ENCODE measurements around the gene TMPRSS7.
A peak's percentile ranks its signal among the peaks of the same experiment; 100 is the strongest.

Gene TMPRSS7, protein sequence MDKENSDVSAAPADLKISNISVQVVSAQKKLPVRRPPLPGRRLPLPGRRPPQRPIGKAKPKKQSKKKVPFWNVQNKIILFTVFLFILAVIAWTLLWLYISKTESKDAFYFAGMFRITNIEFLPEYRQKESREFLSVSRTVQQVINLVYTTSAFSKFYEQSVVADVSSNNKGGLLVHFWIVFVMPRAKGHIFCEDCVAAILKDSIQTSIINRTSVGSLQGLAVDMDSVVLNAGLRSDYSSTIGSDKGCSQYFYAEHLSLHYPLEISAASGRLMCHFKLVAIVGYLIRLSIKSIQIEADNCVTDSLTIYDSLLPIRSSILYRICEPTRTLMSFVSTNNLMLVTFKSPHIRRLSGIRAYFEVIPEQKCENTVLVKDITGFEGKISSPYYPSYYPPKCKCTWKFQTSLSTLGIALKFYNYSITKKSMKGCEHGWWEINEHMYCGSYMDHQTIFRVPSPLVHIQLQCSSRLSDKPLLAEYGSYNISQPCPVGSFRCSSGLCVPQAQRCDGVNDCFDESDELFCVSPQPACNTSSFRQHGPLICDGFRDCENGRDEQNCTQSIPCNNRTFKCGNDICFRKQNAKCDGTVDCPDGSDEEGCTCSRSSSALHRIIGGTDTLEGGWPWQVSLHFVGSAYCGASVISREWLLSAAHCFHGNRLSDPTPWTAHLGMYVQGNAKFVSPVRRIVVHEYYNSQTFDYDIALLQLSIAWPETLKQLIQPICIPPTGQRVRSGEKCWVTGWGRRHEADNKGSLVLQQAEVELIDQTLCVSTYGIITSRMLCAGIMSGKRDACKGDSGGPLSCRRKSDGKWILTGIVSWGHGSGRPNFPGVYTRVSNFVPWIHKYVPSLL

DNA sequence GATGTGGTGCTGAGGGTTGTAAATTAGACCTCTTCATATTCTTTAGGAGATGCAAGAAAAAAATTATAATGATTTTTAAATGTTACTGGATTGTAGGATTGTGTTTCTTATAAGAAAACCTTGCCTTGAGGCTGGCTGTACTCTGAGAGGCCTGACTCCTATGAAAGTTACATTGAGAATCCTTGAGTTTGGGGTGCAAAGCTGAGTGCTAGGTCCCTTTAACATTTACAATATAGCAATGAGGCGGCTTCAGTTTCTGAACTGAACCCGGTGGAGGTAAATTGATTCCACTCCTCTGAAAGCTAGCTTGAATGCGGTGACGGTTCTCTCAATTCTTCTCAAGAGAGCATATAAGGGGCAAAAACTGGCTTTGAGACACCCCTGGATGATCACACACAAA lies at the start of gene TMPRSS7:
Gene TMPRSS7, plus strand, starts transcription at position 301 of the 400 bp plus-strand sequence. CDS start 110 bp downstream, outside the sequence.
- H3K36me3 ChIP-seq (ENCODE audit: control insufficient read depth in 1 of 2, insufficient read depth in 2 of 2, low read length in 2 of 2): no peaks in the 10 kb centered on the region
- H3K27me3 ChIP-seq (ENCODE audit: control insufficient read depth in 1 of 2, insufficient read depth in 2 of 2, low read length in 2 of 2): no peaks in the 10 kb centered on the region
- no peak within 1 kb of the TSS for H3K4me3 ChIP-seq (ENCODE audit: low read depth in 1 of 2, low read length in 2 of 2)
- no peak within 1 kb of the TSS for H3K27ac ChIP-seq (ENCODE audit: low read depth, low read length)
- H3K9ac ChIP-seq (ENCODE audit: low read depth in 1 of 2, low read length in 2 of 2): no peak within 1 kb of the TSS
- H3K4me1 ChIP-seq (ENCODE audit: control insufficient read depth in 1 of 2, insufficient read depth in 2 of 2, low read length in 2 of 2): no peaks in the 10 kb centered on the region
- H3K9me3 ChIP-seq (ENCODE audit: control insufficient read depth in 1 of 2, low read length in 2 of 2): no peaks in the 10 kb centered on the region

DNA sequence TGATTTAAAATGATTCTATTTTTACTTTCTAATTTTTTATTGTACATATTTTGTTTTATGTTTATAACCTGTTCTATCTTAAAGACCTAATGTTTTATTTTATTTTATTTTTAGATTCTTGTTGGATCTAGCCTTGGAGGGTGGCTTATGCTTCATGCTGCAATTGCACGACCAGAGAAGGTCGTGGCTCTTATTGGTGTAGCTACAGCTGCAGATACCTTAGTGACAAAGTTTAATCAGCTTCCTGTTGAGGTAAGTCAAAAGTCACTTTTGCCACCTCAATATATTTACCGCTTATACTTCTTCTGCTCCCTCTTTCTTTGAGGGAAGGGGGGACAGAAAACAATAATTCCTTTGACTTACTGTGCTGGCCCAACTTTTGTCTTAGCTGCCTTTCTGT lies 47.7 kb upstream of the TMPRSS7 start:
- Histone ChIP-seq H3K27me3 (ENCODE audit: control insufficient read depth in 1 of 2, insufficient read depth in 2 of 2, low read length in 2 of 2) (no peaks in the 10 kb centered on the region), H3K27ac (ENCODE audit: low read depth, low read length) (no peak overlapping the region), H3K9ac (ENCODE audit: low read depth in 1 of 2, low read length in 2 of 2) (no peak overlapping the region), H3K36me3 (ENCODE audit: control insufficient read depth in 1 of 2, insufficient read depth in 2 of 2, low read length in 2 of 2) (peaks cover 9 to 24% of the 10 kb centered on the region in 2 donors), H3K9me3 (ENCODE audit: control insufficient read depth in 1 of 2, low read length in 2 of 2) (no peaks in the 10 kb centered on the region), H3K4me3 (ENCODE audit: low read depth in 1 of 2, low read length in 2 of 2) (no peak overlapping the region), H3K4me1 (ENCODE audit: control insufficient read depth in 1 of 2, insufficient read depth in 2 of 2, low read length in 2 of 2) (peaks cover 0 to 2% of the 10 kb centered on the region in 2 donors)

DNA sequence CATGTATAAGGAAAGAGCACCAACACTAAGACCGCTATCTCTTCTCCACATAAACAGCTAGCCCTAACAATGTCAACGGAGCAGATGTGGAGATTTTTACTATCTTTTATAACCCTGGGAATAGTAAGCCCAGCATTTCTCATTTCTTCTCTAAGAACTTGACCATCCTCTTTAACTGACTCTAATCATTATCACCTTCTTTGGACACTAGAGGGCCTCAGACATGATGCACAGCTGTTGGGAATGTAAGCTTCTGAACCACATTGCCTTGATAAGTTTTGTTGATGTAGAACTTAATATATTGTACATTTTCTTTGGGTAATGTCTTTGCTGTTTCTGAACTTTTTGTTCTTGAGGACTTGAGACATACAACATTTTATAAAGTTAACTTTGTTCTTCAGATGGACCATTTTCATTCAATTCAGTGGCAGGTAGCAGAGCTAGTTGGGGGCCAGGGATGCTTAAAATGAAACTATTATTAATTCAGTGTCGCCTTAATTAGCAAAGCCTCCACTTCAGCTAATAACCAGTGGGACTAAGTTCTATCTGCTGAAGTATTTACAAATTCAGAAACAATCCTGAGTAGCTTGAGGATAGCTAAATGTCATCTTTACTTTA lies 45.4 kb upstream of the TMPRSS7 start:
- Histone ChIP-seq H3K27ac (ENCODE audit: low read depth, low read length) (no peak overlapping the region), H3K4me1 (ENCODE audit: control insufficient read depth in 1 of 2, insufficient read depth in 2 of 2, low read length in 2 of 2) (no peaks in the 10 kb centered on the region), H3K4me3 (ENCODE audit: low read depth in 1 of 2, low read length in 2 of 2) (no peak overlapping the region), H3K36me3 (ENCODE audit: control insufficient read depth in 1 of 2, insufficient read depth in 2 of 2, low read length in 2 of 2) (peaks cover 9 to 32% of the 10 kb centered on the region in 2 donors), H3K9me3 (ENCODE audit: control insufficient read depth in 1 of 2, low read length in 2 of 2) (no peaks in the 10 kb centered on the region), H3K9ac (ENCODE audit: low read depth in 1 of 2, low read length in 2 of 2) (no peak overlapping the region), H3K27me3 (ENCODE audit: control insufficient read depth in 1 of 2, insufficient read depth in 2 of 2, low read length in 2 of 2) (no peaks in the 10 kb centered on the region)

- Histone ChIP-seq H3K27me3 (ENCODE audit: control insufficient read depth in 1 of 2, insufficient read depth in 2 of 2, low read length in 2 of 2) (no peaks in the 10 kb centered on the region), H3K9ac (ENCODE audit: low read depth in 1 of 2, low read length in 2 of 2) (no peak overlapping the region), H3K4me3 (ENCODE audit: low read depth in 1 of 2, low read length in 2 of 2) (no peak overlapping the region), H3K36me3 (ENCODE audit: control insufficient read depth in 1 of 2, insufficient read depth in 2 of 2, low read length in 2 of 2) (peaks cover 5 to 20% of the 10 kb centered on the region in 2 donors), H3K4me1 (ENCODE audit: control insufficient read depth in 1 of 2, insufficient read depth in 2 of 2, low read length in 2 of 2) (no peaks in the 10 kb centered on the region), H3K9me3 (ENCODE audit: control insufficient read depth in 1 of 2, low read length in 2 of 2) (no peaks in the 10 kb centered on the region), H3K27ac (ENCODE audit: low read depth, low read length) (no peak overlapping the region)
Measured at GRCh38 chr3:111993038-111993437, 41.5 kb upstream of the TMPRSS7 start.

GRCh38 chr3:111998636-111999483 lies 35.7 kb upstream of the TMPRSS7 start, which contains the start of gene TAGLN3:
TAGLN3 (plus strand) TSS chr3:111998922; CDS start chr3:111999423, 501 bp downstream.
- no peaks in the 10 kb centered on the region for H3K9me3 ChIP-seq (ENCODE audit: control insufficient read depth in 1 of 2, low read length in 2 of 2)
- peaks cover 4 to 11% of the 10 kb centered on the region in 2 donors for H3K27me3 ChIP-seq (ENCODE audit: control insufficient read depth in 1 of 2, insufficient read depth in 2 of 2, low read length in 2 of 2)
- H3K9ac ChIP-seq (ENCODE audit: low read depth in 1 of 2, low read length in 2 of 2): peak within 1 kb of the TSS; percentile 27 to 35
- peaks cover 8 to 13% of the 10 kb centered on the region in 2 donors for H3K4me1 ChIP-seq (ENCODE audit: control insufficient read depth in 1 of 2, insufficient read depth in 2 of 2, low read length in 2 of 2)
- no peaks in the 10 kb centered on the region for H3K36me3 ChIP-seq (ENCODE audit: control insufficient read depth in 1 of 2, insufficient read depth in 2 of 2, low read length in 2 of 2)
- peak within 1 kb of the TSS; percentile 74 to 75 for H3K4me3 ChIP-seq (ENCODE audit: low read depth in 1 of 2, low read length in 2 of 2)
- no peak within 1 kb of the TSS for H3K27ac ChIP-seq (ENCODE audit: low read depth, low read length)

DNA sequence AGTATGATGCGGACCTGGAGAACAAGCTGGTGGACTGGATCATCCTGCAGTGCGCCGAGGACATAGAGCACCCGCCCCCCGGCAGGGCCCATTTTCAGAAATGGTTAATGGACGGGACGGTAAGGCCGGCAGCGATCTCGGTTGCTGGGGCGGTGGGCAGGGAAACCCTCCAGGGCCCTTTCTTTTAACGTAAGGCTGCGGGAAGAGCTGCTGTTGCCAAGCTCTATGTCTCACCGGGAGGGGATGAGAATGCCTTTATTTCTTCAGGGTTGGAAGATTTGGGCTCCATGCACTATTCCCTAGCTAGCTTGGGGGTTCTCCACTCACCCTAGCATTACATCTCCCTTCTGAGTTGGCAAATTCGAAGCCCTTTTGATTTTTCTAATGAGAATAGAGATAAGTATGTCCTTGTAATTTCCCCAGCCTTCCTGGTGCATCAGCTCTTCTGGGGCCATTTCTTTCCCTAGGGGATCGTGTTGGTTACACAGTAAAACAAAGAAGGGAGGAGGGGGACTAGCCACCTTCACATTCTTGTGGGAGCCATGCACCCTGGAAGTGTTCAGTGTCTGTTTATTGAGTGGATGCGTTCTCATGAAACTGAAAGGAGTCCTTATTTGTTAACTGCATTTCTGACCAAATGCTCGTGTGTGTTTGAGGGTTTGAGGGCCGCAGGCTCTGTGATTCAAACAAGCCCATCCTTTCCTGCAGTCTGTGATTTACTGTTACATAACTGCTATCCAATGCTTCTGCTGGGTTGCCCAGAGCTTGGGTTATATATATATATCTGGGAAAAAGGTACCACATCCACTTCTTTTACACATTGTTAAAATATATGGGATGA lies 34.8 kb upstream of the TMPRSS7 start:
- H3K27me3 ChIP-seq (ENCODE audit: control insufficient read depth in 1 of 2, insufficient read depth in 2 of 2, low read length in 2 of 2): peaks cover 4 to 11% of the 10 kb centered on the region in 2 donors
- no peaks in the 10 kb centered on the region for H3K36me3 ChIP-seq (ENCODE audit: control insufficient read depth in 1 of 2, insufficient read depth in 2 of 2, low read length in 2 of 2)
- H3K27ac ChIP-seq (ENCODE audit: low read depth, low read length): no peak overlapping the region
- H3K9ac ChIP-seq (ENCODE audit: low read depth in 1 of 2, low read length in 2 of 2): peak overlapping the region in 1 of 2 donors; percentile 35
- no peaks in the 10 kb centered on the region for H3K9me3 ChIP-seq (ENCODE audit: control insufficient read depth in 1 of 2, low read length in 2 of 2)
- H3K4me3 ChIP-seq (ENCODE audit: low read depth in 1 of 2, low read length in 2 of 2): peak overlapping the region; percentile 74 to 75
- H3K4me1 ChIP-seq (ENCODE audit: control insufficient read depth in 1 of 2, insufficient read depth in 2 of 2, low read length in 2 of 2): peaks cover 8 to 15% of the 10 kb centered on the region in 2 donors

GRCh38 chr3:112000367-112000771 lies 34.2 kb upstream of the TMPRSS7 start:
- Histone ChIP-seq H3K9ac (ENCODE audit: low read depth in 1 of 2, low read length in 2 of 2) (no peak overlapping the region), H3K4me3 (ENCODE audit: low read depth in 1 of 2, low read length in 2 of 2) (no peak overlapping the region), H3K9me3 (ENCODE audit: control insufficient read depth in 1 of 2, low read length in 2 of 2) (no peaks in the 10 kb centered on the region), H3K27me3 (ENCODE audit: control insufficient read depth in 1 of 2, insufficient read depth in 2 of 2, low read length in 2 of 2) (peaks cover 4 to 11% of the 10 kb centered on the region in 2 donors), H3K36me3 (ENCODE audit: control insufficient read depth in 1 of 2, insufficient read depth in 2 of 2, low read length in 2 of 2) (no peaks in the 10 kb centered on the region), H3K4me1 (ENCODE audit: control insufficient read depth in 1 of 2, insufficient read depth in 2 of 2, low read length in 2 of 2) (peaks cover 8 to 18% of the 10 kb centered on the region in 2 donors), H3K27ac (ENCODE audit: low read depth, low read length) (no peak overlapping the region)

DNA sequence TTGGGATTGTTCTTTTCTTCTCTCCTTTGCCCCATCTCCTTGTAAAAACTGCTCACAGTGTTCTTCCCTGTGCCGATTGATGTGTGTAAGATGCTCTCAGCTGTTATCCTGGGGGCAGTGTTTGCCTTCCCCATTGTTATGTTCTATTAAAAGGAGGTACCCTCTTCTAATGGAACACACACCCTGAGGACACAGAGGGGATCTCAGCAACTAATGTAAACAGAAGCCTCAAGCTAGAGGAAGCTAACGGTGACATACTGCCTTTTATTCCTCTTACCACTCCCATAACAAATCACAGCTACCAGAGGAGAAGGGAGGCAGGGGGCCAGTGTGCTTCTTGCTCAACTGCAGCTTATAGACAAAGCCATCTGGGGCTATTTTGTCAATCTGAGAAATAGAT lies 33.6 kb upstream of the TMPRSS7 start:
- H3K9ac ChIP-seq (ENCODE audit: low read depth in 1 of 2, low read length in 2 of 2): no peak overlapping the region
- peaks cover 8 to 18% of the 10 kb centered on the region in 2 donors for H3K4me1 ChIP-seq (ENCODE audit: control insufficient read depth in 1 of 2, insufficient read depth in 2 of 2, low read length in 2 of 2)
- no peak overlapping the region for H3K27ac ChIP-seq (ENCODE audit: low read depth, low read length)
- no peaks in the 10 kb centered on the region for H3K36me3 ChIP-seq (ENCODE audit: control insufficient read depth in 1 of 2, insufficient read depth in 2 of 2, low read length in 2 of 2)
- no peaks in the 10 kb centered on the region for H3K9me3 ChIP-seq (ENCODE audit: control insufficient read depth in 1 of 2, low read length in 2 of 2)
- peaks cover 4 to 11% of the 10 kb centered on the region in 2 donors for H3K27me3 ChIP-seq (ENCODE audit: control insufficient read depth in 1 of 2, insufficient read depth in 2 of 2, low read length in 2 of 2)
- no peak overlapping the region for H3K4me3 ChIP-seq (ENCODE audit: low read depth in 1 of 2, low read length in 2 of 2)

DNA sequence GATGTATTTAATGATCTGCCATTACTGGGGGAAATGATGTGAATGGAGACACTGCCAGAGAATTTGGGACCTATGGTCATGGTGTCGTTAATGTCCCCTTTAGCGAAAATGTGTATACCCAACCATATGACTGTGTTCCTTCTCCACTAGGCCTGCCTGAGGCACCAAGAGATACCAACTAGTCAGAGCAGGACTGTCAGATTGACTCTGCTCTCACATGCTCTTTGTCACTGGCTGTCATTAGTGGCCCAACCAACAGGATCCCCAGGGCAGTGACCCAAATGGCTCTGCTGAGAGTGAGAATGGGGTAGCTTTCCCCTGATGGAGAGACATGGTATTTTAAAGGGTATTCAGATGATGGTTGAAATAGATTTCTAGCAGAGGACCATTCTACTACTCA lies 33.0 kb upstream of the TMPRSS7 start:
- no peak overlapping the region for H3K4me3 ChIP-seq (ENCODE audit: low read depth in 1 of 2, low read length in 2 of 2)
- H3K36me3 ChIP-seq (ENCODE audit: control insufficient read depth in 1 of 2, insufficient read depth in 2 of 2, low read length in 2 of 2): no peaks in the 10 kb centered on the region
- no peak overlapping the region for H3K27ac ChIP-seq (ENCODE audit: low read depth, low read length)
- H3K4me1 ChIP-seq (ENCODE audit: control insufficient read depth in 1 of 2, insufficient read depth in 2 of 2, low read length in 2 of 2): peaks cover 8 to 18% of the 10 kb centered on the region in 2 donors
- no peak overlapping the region for H3K9ac ChIP-seq (ENCODE audit: low read depth in 1 of 2, low read length in 2 of 2)
- H3K9me3 ChIP-seq (ENCODE audit: control insufficient read depth in 1 of 2, low read length in 2 of 2): no peaks in the 10 kb centered on the region
- H3K27me3 ChIP-seq (ENCODE audit: control insufficient read depth in 1 of 2, insufficient read depth in 2 of 2, low read length in 2 of 2): peaks cover 4 to 11% of the 10 kb centered on the region in 2 donors
